GM21515 (cell line): ENCODE results near the gene RPS15A.
"Not testable (repeated sequence)": the region's sequence is repeated elsewhere in the genome, so short reads cannot be mapped to it uniquely, and the experiment has no call there.

Experiments
- ATAC-seq: cut with Tn5 transposase; IDR thresholded peaks from one replicate; pipeline ENCODE4 v1.9.1; 2021; ENCODE audit not compliant: unreplicated experiment

RPS15A gene

DNA sequence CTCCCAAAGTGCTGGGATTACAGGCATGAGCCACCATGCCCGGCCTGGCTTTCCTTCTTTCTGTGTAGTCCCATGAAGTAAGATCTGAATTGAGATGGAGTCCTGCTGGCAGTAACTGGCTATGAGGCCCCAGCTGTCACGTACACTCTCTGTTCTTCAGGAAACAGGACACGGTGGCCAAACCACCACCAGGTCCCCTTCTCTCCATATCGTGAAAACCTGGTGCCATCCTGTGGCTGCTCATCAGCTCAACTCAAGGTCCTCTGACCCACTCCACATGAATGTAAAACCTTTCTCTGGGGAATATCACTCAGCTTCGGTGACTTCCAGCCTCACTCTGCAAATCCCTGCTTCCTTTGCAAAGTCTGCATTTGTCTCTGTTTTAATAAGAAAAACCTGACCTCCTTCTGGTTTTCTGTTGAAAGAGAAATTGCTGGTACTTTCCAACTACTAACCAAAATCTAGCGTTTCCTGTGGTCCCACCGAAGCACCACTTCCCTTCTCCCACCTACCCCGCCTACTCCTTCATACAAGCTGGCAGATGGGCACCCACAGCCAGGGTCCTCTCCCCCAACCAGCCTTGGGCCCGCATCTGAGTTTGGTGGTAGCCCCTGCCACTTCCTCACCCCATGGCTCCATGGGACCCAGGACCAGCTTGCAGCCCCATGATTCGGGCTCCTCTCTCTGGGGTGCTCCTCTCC is 32.0 kb downstream of the RPS15A start:
- ATAC-seq: not testable (repeated sequence)

DNA sequence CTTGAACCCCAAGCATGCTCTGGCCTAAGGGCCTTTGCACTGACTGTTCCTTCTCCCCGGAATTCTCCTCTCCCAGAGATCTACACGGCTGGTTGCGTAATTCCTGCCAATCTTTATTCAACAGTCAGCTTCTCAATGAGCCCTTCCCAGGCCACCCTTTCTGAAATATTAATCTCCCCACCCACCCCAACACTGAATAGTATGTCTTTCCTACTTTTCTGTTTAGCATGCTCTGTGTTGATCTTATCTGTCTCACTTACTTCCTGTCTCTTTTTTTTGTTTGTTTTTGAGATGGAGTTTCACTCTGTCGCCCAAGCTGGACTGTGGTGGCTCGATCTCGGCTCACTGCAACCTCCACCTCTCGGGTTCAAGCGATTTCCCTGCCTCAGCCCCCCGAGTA is 33.5 kb downstream of the RPS15A start:
- not testable (repeated sequence) for ATAC-seq

DNA sequence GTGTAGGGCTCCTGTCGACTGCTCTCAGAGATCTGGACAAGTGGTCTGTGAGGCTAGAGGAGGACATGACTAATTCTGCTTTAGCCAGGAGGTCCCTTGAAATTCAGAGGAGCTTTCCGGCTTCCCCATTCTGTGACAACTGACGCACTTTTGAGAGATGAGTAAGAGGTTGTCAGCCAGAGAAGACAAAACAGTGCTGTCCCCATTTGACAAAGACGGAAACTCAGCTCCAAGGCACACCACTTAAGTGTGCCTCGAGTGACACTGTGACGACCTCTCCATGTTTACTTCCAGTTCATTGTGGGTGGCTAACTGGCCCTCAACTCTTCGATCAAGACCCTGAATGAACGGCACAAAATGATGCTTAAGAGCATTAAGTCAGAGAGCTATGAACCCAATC is 47.3 kb downstream of the RPS15A start:
- ATAC-seq: not testable (repeated sequence)

DNA sequence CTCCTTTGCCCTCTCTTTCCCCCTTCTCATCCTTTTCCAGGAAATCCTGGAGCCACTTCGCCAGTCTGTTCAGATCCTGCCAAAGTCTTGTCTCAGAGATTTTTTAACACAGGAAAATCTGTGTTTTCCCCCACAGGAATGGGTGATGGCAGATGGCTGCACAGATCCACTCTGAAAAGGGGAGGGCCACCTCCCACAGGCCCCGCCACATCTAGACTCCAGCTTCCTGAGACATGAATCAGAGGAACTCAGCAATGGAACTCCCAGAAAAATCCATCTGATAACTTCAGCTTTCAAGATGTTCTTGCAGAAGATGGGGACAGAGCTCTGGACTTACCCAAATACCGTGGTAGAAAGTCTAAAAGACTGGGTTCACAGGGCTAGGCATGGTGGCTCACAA is 50.1 kb downstream of the RPS15A start:
- not testable (repeated sequence) for ATAC-seq

GRCh38 chr16:18738768-18739167 is 51.4 kb downstream of the RPS15A start:
- ATAC-seq: not testable (repeated sequence)

GRCh38 chr16:18734279-18734678 is 55.9 kb downstream of the RPS15A start:
- ATAC-seq: not testable (repeated sequence)
